ENCODE measurements around the gene TESPA1.

DNA sequence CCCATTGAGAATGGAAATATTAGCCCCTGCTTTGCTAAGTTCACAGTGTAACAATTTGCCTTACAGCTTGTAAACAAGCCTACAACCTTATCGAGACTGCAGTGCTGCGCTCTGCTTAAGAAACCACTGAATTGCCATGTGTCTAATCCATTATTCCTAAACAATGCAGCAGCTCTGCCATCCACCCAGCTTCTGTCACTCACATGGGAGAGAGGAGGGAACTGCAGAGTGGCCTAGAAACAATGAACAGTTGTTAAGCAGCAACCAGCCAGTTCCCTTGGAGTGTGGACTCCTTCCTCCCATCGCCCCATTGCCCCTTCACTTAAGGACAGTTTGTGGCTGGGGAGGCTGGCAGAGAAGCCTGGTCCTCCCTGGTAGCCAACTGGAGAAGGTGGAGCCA lies 42.9 kb downstream of the TESPA1 start:
- TF ChIP-seq CTCF (tag by site-specific recombination; IDR thresholded peaks at IDR 0.05) (no peak), ZNF174 (tag by site-specific recombination; IDR thresholded peaks at IDR 0.05) (no peak), ZNF571 (tag by site-specific recombination; IDR thresholded peaks at IDR 0.05) (no peak), ZNF138 (tag by site-specific recombination; IDR thresholded peaks at IDR 0.05; ENCODE audit: borderline replicate concordance) (no peak), ZNF239 (tag by site-specific recombination; IDR thresholded peaks at IDR 0.05) (no peak), SETDB1 (IDR thresholded peaks at IDR 0.05; ENCODE audit: insufficient read length, low read length) (no peak)
- TF ChIP-seq, protein P1, sequence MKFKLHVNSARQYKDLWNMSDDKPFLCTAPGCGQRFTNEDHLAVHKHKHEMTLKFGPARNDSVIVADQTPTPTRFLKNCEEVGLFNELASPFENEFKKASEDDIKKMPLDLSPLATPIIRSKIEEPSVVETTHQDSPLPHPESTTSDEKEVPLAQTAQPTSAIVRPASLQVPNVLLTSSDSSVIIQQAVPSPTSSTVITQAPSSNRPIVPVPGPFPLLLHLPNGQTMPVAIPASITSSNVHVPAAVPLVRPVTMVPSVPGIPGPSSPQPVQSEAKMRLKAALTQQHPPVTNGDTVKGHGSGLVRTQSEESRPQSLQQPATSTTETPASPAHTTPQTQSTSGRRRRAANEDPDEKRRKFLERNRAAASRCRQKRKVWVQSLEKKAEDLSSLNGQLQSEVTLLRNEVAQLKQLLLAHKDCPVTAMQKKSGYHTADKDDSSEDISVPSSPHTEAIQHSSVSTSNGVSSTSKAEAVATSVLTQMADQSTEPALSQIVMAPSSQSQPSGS (tag by site-specific recombination; IDR thresholded peaks at IDR 0.05; ENCODE audit: low read depth): no peak
- TF ChIP-seq, protein P2, sequence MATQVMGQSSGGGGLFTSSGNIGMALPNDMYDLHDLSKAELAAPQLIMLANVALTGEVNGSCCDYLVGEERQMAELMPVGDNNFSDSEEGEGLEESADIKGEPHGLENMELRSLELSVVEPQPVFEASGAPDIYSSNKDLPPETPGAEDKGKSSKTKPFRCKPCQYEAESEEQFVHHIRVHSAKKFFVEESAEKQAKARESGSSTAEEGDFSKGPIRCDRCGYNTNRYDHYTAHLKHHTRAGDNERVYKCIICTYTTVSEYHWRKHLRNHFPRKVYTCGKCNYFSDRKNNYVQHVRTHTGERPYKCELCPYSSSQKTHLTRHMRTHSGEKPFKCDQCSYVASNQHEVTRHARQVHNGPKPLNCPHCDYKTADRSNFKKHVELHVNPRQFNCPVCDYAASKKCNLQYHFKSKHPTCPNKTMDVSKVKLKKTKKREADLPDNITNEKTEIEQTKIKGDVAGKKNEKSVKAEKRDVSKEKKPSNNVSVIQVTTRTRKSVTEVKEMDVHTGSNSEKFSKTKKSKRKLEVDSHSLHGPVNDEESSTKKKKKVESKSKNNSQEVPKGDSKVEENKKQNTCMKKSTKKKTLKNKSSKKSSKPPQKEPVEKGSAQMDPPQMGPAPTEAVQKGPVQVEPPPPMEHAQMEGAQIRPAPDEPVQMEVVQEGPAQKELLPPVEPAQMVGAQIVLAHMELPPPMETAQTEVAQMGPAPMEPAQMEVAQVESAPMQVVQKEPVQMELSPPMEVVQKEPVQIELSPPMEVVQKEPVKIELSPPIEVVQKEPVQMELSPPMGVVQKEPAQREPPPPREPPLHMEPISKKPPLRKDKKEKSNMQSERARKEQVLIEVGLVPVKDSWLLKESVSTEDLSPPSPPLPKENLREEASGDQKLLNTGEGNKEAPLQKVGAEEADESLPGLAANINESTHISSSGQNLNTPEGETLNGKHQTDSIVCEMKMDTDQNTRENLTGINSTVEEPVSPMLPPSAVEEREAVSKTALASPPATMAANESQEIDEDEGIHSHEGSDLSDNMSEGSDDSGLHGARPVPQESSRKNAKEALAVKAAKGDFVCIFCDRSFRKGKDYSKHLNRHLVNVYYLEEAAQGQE (tag by site-specific recombination; IDR thresholded peaks at IDR 0.05): no peak
